GM18870 (cell line): ENCODE results near the gene KLK7.

Experiments
- ATAC-seq: cut with Tn5 transposase; IDR thresholded peaks from one replicate; pipeline ENCODE4 v1.9.1; 2021; ENCODE audit warnings: moderate library complexity; ENCODE audit not compliant: unreplicated experiment

The KLK7 gene

GRCh38 chr19:50939596-50939995, 44.1 kb downstream of the KLK7 start:
- ATAC-seq, result no peak

GRCh38 chr19:50933640-50934039, 50.1 kb downstream of the KLK7 start:
- no peak for ATAC-seq

- ATAC-seq, result no peak
Measured at GRCh38 chr19:50932690-50933083, 51.0 kb downstream of the KLK7 start.

- ATAC-seq, result no peak
Measured at GRCh38 chr19:50932018-50932689, 51.6 kb downstream of the KLK7 start.

- ATAC-seq, result no peak
Measured at GRCh38 chr19:50931023-50931422, 52.7 kb downstream of the KLK7 start.

GRCh38 chr19:50928831-50929230, 54.9 kb downstream of the KLK7 start:
- no peak for ATAC-seq
